Measurements from ENCODE around the gene IFITM10.
"Not testable (repeated sequence)": the region's sequence is repeated elsewhere in the genome, so short reads cannot be mapped to it uniquely, and the experiment has no call there.

Gene IFITM10

GRCh38 chr11:1771273-1771672 is 20.9 kb upstream of the IFITM10 start:
- Mint-ChIP-seq H3K27ac (no peak overlapping the region), H3K36me3 (no peaks in the 10 kb centered on the region), H3K27me3 (peaks cover 52% of the 10 kb centered on the region), H3K4me1 (peaks cover 20% of the 10 kb centered on the region), H3K9me3 (no peaks in the 10 kb centered on the region), H3K4me3 (no peak overlapping the region)
- no peak for ATAC-seq

DNA sequence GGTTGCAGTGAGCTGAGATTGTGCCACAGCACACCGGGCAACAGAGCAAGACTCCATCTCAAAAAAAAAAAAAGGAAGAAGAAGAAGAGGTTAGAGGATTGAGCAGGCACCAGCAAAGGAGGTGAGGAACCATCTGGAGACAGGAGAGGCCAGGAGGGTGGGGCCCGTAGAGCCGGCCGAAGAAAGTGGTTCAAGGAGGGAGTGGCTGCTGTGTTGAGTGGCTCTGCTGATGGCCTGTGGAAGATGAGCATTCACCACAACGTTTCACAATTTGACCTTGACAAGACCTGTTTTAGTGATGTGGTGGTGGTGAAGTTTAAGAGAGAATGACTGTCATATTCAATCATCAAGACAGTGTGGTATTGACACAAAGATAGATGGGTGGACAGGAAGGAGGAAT is 20.1 kb upstream of the IFITM10 start:
- peaks cover 51% of the 10 kb centered on the region for H3K27me3 Mint-ChIP-seq
- H3K36me3 Mint-ChIP-seq, result no peaks in the 10 kb centered on the region
- no peak overlapping the region for H3K4me3 Mint-ChIP-seq
- H3K27ac Mint-ChIP-seq, result no peak overlapping the region
- H3K4me1 Mint-ChIP-seq, result peaks cover 20% of the 10 kb centered on the region
- no peak for ATAC-seq
- H3K9me3 Mint-ChIP-seq, result no peaks in the 10 kb centered on the region

GRCh38 chr11:1770061-1770460 is 19.7 kb upstream of the IFITM10 start:
- Mint-ChIP-seq H3K4me1 (peaks cover 20% of the 10 kb centered on the region), H3K27ac (no peak overlapping the region), H3K9me3 (no peaks in the 10 kb centered on the region), H3K4me3 (no peak overlapping the region), H3K27me3 (peaks cover 48% of the 10 kb centered on the region), H3K36me3 (no peaks in the 10 kb centered on the region)
- ATAC-seq, result no peak

DNA sequence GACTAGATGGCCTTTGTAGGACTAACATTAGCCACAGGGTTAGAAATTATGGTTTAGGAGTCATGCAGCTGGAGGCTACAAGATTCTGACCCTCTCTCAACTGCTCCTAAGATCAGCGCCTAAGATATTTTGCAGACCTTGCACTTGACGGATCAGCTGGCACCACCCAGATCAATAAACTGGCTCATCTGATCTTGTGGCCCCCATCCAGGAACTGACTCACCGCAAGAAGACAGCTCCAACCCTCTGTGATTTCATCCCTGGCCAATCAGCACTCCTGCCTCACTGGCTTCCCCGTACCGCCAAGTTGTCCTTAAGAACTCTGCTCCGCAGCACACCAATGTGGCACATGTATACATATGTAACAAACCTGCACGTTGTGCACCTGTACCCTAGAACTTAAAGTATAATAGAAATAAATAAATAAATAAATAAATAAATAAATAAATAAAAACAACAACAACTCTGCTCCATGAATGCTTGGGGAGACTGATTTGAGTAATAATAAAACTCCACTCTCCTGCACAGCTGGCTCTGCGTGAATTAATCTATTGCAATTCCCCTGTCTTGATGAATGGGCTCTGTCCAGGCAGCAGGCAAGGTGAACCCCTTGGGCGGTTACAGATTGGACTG is 19.0 kb upstream of the IFITM10 start:
- Mint-ChIP-seq H3K27me3 (peaks cover 41% of the 10 kb centered on the region), H3K4me1 (peaks cover 23% of the 10 kb centered on the region)
- not testable (repeated sequence) for ATAC-seq, H3K27ac Mint-ChIP-seq, H3K9me3 Mint-ChIP-seq, H3K4me3 Mint-ChIP-seq, H3K36me3 Mint-ChIP-seq

DNA sequence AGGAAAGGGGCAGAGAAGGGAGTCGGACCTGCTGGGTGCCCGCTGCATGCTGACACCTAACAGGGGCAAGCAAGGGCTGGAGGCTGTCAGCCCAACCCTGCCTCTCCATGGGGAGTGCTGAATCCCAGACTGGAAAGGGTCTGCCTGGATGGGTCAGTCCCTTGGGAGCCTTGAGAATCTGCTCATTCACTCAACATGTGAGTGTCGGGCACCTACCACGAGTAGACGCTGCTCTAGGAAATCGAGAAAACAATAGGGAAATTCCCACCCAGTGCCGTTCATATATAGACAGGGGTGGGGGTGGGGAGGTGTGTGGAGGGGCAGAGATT is 17.7 kb upstream of the IFITM10 start:
- Mint-ChIP-seq H3K36me3 (no peaks in the 10 kb centered on the region), H3K4me1 (peaks cover 27% of the 10 kb centered on the region), H3K27me3 (peaks cover 28% of the 10 kb centered on the region), H3K9me3 (no peaks in the 10 kb centered on the region), H3K4me3 (no peak overlapping the region), H3K27ac (no peak overlapping the region)
- no peak for ATAC-seq

DNA sequence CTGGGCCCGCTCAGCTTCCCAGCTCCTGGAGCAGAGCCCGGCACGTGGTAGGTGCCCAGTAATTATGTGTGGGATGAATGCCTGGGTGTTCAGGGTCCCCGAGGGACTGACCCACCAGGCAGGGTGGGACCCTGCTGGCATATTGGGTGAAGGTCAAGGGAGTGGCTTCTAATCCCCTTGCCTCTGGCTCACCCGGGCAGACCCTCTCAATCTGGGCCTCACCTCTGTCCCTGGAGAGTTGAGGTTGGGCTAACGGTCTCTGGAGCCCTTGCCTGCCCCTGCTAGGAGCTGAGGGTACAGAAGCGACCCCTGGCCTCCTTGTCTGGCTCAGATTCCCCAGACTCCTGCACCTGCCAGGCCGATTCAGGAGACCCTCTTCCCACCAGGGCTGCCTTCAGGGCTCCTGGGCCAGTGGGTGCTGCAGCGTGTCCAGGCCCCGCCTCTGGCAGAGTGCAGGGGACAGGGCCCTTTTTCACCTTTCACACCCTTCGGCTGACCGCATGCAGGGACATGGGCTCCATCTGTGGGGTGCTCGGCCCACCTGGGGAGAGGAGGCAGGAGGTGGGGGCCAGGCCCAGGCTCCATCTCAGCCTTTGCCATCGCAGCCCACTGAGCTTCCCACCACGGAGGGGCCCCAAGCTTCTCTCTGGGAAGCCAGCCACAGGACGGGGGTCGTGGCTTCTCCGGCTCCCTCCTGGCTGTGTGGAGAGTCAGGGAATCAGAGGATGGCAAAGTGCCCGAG is 17.2 kb upstream of the IFITM10 start:
- H3K27me3 Mint-ChIP-seq, result peaks cover 23% of the 10 kb centered on the region
- H3K36me3 Mint-ChIP-seq, result no peaks in the 10 kb centered on the region
- H3K4me3 Mint-ChIP-seq, result no peak overlapping the region
- peaks cover 29% of the 10 kb centered on the region for H3K4me1 Mint-ChIP-seq
- H3K27ac Mint-ChIP-seq, result no peak overlapping the region
- no peak for ATAC-seq
- no peaks in the 10 kb centered on the region for H3K9me3 Mint-ChIP-seq

- no peak overlapping the region for H3K27ac Mint-ChIP-seq
- H3K36me3 Mint-ChIP-seq, result peaks cover 2% of the 10 kb centered on the region
- H3K27me3 Mint-ChIP-seq, result peaks cover 16% of the 10 kb centered on the region
- no peaks in the 10 kb centered on the region for H3K9me3 Mint-ChIP-seq
- ATAC-seq, result no peak
- H3K4me3 Mint-ChIP-seq, result no peak overlapping the region
- peaks cover 29% of the 10 kb centered on the region for H3K4me1 Mint-ChIP-seq
These were observed 16.5 kb upstream of the IFITM10 start for GRCh38 chr11:1766719-1767398.

DNA sequence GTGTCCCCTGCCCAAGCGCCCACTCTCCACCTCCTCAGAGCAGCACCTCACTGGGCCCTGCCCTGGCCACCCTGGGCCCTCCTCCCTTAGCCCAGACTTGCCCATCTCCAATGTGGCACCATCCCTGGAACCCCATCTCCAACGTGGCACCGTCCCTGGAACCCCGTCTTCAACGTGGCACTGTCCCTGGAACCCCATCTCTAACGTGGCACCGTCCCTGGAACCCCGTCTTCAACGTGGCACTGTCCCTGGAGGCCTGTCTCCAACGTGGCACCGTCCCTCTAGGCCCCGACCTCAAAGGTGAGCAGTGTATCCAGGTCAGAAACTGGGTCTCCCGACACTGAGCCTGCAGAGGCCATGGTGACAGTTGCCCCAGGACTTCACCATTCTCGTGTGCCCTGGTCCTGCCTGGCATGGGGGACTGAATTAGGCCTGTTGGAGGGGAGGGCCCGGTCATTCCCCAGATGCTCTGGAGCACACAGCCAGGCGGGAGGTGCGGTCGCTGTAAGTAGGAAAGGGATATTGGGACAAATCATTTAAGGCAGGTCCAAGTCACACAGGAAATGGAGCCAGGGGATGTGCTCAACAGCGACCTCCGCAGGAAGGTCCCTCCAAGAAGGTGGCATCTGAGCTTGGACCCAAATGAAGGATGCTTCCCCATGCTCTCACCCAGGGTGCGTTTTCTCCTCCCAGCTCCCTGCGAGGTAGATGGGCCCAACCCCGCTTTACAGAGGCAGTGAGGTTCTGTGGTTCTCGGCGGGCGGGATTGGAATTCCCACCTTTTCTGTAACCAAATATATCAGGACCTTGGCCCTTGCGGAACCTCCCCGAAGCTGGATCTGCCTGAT is 15.7 kb upstream of the IFITM10 start:
- Mint-ChIP-seq H3K9me3 (no peaks in the 10 kb centered on the region), H3K27me3 (peaks cover 15% of the 10 kb centered on the region), H3K36me3 (peaks cover 5% of the 10 kb centered on the region), H3K27ac (no peak overlapping the region), H3K4me1 (peaks cover 32% of the 10 kb centered on the region), H3K4me3 (no peak overlapping the region)
- ATAC-seq, result no peak

DNA sequence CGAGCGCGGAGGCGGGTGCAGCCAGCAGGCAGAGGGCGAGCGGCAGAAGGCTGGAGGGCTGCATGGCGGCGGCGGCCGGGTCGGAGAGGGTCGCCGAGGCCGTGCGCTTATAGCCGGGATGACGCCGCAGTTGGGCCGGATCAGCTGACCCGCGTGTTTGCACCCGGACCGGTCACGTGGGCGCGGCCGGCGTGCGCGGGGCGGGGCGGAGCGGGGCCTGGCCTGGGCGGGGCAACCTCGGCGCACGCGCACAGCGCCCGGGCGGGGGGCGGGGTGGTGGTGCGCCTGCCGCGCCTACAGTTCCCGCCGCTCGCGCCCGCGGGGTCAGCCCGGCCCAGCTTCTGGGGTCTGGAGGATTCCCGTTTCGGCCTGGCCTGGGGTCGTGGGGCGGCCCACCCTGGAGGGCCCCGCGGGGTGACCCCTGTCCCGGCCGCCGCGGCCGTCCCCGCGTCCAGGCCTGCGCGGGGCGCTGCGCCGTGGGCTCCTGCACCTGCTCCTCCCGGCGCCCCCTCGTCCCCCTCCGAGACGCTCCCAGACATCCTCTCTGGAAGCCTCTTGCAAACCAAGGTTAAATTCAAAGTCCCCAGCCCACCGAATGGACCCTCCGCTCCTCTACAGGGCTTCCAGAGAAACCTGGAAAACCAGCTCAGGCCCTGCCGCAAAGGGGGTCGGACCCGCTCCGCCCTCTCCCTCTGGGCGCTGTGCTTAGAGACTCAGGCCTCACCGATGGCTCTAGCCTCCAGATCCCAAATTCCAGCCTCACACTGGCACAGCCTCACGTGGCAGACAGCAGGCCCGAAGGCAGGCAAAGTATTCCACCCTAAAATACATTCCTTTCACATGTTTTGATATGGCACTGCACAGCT is 13.6 kb upstream of the IFITM10 start, which contains the start of gene CTSD:
TSS of gene CTSD (minus strand) at position 132 of the 866 bp plus-strand sequence. CDS start at position 64, 68 bp downstream.
- Mint-ChIP-seq H3K27me3 (no peaks in the 10 kb centered on the region), H3K4me1 (peaks cover 37% of the 10 kb centered on the region), H3K9me3 (no peaks in the 10 kb centered on the region), H3K27ac (peak within 1 kb of the TSS; percentile 88), H3K36me3 (peaks cover 5% of the 10 kb centered on the region), H3K4me3 (peak within 1 kb of the TSS; percentile 98)
- ATAC-seq, result peak; percentile 89

- Mint-ChIP-seq H3K9me3 (no peaks in the 10 kb centered on the region), H3K27ac (peak overlapping the region; percentile 62), H3K4me3 (peak overlapping the region; percentile 62), H3K4me1 (peaks cover 43% of the 10 kb centered on the region), H3K27me3 (no peaks in the 10 kb centered on the region), H3K36me3 (peaks cover 5% of the 10 kb centered on the region)
- peak; percentile 65 for ATAC-seq
These were observed 13.0 kb upstream of the IFITM10 start for GRCh38 chr11:1763336-1763795.

DNA sequence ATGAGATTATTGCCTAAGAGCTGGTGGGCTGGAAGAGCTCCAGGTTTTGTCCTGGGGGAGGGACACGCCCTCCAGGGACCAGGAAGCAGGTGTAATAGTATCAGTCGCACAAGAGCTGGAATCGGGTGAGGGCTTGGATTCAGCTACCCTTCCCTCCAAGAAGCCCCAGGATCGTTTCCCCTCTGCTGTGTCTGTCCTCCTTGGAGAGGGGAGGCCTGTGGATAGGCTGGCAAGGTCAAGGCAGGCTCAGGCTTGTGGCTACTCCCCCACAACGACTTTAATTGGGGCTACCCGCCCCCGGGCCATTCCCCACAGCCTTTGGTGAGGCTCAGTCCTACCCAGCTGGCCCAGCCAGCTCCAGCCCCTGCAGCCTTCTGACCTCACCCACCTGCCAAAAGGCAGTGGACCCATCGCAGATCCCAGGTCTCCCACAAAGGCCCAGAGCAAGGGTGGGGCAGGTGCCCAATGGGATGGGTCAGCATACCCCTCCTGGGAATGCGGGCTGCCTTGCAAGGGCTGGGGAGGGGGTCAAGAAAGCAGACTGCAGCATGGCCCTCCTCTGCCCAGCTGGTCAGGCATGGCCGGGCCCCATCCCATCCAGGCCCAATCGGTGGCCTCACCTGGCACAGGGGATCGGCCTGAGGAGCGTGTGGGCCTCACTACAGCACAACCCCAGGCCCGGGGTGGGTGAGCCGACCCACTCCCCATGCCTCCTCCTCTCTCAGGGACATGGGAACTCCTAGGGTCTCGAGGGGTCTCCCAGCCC is 12.3 kb upstream of the IFITM10 start:
- Mint-ChIP-seq H3K27ac (peak overlapping the region; percentile 62), H3K4me1 (peaks cover 41% of the 10 kb centered on the region)

GRCh38 chr11:1761857-1762536 is 11.6 kb upstream of the IFITM10 start:
- Mint-ChIP-seq H3K4me1 (peaks cover 43% of the 10 kb centered on the region), H3K9me3 (no peaks in the 10 kb centered on the region), H3K27ac (peak overlapping the region; percentile 62), H3K4me3 (peak overlapping the region; percentile 62), H3K27me3 (no peaks in the 10 kb centered on the region), H3K36me3 (peaks cover 11% of the 10 kb centered on the region)
- ATAC-seq, result no peak

More for the DNA sequence above, 12.3 kb upstream of the IFITM10 start:
- Mint-ChIP-seq H3K9me3 (no peaks in the 10 kb centered on the region), H3K36me3 (peaks cover 5% of the 10 kb centered on the region), H3K27me3 (no peaks in the 10 kb centered on the region), H3K4me3 (peak overlapping the region; percentile 62)
- no peak for ATAC-seq

DNA sequence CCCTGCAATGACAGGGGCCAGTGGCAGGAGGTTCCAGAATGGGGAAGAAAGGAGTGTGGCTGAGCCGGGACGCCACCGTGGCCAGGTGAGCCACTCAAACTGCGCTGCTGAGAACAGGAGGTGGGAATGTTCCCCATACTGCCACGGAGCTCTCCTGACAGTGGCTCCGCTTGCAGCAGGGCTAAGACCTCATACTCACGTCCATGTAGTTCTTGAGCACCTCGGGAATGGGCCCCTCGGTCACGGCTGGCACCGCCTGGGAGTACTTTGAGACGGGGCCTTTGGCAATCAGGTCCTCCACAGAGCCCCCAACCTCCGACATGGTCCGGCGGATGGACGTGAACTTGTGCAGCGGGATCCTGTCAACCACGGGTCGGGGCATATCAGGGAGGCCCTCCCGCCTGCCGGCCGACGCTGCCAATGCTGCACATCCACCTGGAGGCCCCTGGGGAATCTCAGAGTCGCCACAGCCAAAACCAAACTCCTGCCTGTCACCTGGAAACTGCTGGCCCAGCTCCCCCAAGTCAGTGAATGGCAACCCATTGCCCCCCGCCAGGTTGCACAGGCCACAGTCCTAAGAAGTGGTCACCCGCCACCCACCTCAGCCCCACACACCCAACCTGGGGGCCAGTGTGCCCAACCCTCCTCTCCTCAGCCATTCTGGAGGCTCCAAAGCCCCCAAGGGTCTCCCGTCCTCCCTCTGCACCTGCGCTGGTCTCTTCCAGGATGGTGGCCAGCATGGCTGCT is 10.9 kb upstream of the IFITM10 start:
- Mint-ChIP-seq H3K36me3 (peaks cover 17% of the 10 kb centered on the region), H3K4me3 (no peak overlapping the region), H3K27me3 (no peaks in the 10 kb centered on the region), H3K9me3 (no peaks in the 10 kb centered on the region), H3K4me1 (peaks cover 44% of the 10 kb centered on the region), H3K27ac (no peak overlapping the region)
- no peak for ATAC-seq
